ENCODE results near the gene OCSTAMP. TPM values are rescaled to one million over a fixed set of nuclear protein-coding genes. Genes with fewer than 3 reads are reported as not detected.
A peak's percentile ranks its signal among the peaks of the same experiment; 100 is the strongest.

OCSTAMP gene
- total and polyA plus RNA-seq, 4 donors = 0.06 to 0.13 TPM; not detected in 2

GRCh38 chr20:46557231-46557956, 6.9 kb upstream of the OCSTAMP start:
- DNase-seq (ENCODE audit: low read depth in 4 of 6, low spot score in 6 of 6) = peak in 1 of 6 donors; percentile 22
- H3K4me1 ChIP-seq (ENCODE audit: control insufficient read depth, insufficient read depth, low read length) = peaks cover 26% of the 10 kb centered on the region
- H3K9me3 ChIP-seq (ENCODE audit: control insufficient read depth, insufficient read depth, low read length) = no peaks in the 10 kb centered on the region
- no peaks in the 10 kb centered on the region for H3K27me3 ChIP-seq (ENCODE audit: control insufficient read depth, insufficient read depth, low read length)
- no peak overlapping the region for H3K4me3 ChIP-seq (ENCODE audit: low read depth, low read length)
- H3K36me3 ChIP-seq (ENCODE audit: control insufficient read depth, insufficient read depth, low read length) = no peaks in the 10 kb centered on the region
- 86% methylated on average over 7 of the region's 8 CpGs for WGBS (ENCODE audit: insufficient coverage)
- H3K27ac ChIP-seq (ENCODE audit: low read depth, low read length) = no peak overlapping the region

DNA sequence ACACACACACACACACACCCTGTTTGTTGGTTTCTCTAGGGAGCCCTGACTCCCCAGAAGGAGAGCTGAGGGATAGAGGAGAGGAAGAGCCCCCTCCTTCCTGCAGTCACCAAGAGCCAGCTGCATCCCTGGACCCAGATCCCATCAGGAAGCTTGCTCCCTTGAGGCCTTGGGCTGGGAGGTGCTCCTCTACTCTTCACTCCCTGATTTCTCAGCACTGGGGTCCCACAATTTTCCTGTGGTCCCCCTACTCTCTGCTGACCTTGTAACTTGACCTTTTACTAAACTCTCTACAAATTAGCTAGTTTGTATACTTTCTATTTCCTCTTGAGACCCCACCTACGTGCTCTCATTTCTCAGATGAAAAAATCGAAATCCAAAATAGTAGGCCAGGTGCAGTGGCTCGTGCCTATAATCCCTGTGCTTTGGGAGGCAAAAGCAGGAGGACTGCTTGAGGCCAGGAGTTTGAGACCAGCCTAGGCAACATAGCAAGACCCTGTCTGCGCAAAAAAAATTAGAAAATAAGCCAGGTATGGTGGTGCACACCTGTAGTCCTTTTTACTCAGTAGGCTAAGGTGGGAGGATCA, 5.0 kb upstream of the OCSTAMP start:
- peaks cover 19% of the 10 kb centered on the region for H3K4me1 ChIP-seq (ENCODE audit: control insufficient read depth, insufficient read depth, low read length)
- WGBS (ENCODE audit: insufficient coverage) = 92% methylated on average over 3 of the region's 4 CpGs

DNA sequence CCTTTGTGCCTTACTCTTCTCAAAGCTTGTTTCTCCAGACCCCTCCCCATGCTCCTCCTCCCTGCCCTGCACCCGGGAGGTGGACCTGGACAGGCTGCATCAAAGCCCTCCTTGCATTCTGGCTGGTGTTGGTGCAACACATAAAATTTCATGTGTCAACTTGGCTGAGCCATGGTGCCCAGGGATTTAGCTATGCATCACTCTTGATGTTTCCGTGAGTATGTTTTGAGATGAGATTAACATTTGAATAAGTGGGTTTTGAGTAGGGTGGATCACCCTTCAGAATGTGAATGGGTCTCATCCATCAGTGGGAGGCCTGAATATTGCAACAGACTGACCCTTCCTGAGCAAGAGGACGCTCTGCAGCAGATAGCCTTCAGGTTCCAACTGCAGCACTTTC, 4.4 kb upstream of the OCSTAMP start:
- Histone ChIP-seq H3K4me1 (ENCODE audit: control insufficient read depth, insufficient read depth, low read length) (peaks cover 15% of the 10 kb centered on the region), H3K27ac (ENCODE audit: low read depth, low read length) (no peak overlapping the region), H3K4me3 (ENCODE audit: low read depth, low read length) (no peak overlapping the region), H3K9me3 (ENCODE audit: control insufficient read depth, insufficient read depth, low read length) (no peaks in the 10 kb centered on the region), H3K36me3 (ENCODE audit: control insufficient read depth, insufficient read depth, low read length) (no peaks in the 10 kb centered on the region), H3K27me3 (ENCODE audit: control insufficient read depth, insufficient read depth, low read length) (no peaks in the 10 kb centered on the region)
- no peak for DNase-seq (ENCODE audit: low read depth in 4 of 6, low spot score in 6 of 6)
- 70% methylated on average over 3 of the region's 3 CpGs for WGBS (ENCODE audit: insufficient coverage)

More for the DNA sequence above, 5.0 kb upstream of the OCSTAMP start:
- Histone ChIP-seq H3K27me3 (ENCODE audit: control insufficient read depth, insufficient read depth, low read length) (no peaks in the 10 kb centered on the region), H3K27ac (ENCODE audit: low read depth, low read length) (no peak overlapping the region), H3K9me3 (ENCODE audit: control insufficient read depth, insufficient read depth, low read length) (no peaks in the 10 kb centered on the region), H3K4me3 (ENCODE audit: low read depth, low read length) (no peak overlapping the region), H3K36me3 (ENCODE audit: control insufficient read depth, insufficient read depth, low read length) (no peaks in the 10 kb centered on the region)
- no peak for DNase-seq (ENCODE audit: low read depth in 4 of 6, low spot score in 6 of 6)

- WGBS (ENCODE audit: insufficient coverage) = 80% methylated on average over 1 of the region's 3 CpGs
- peaks cover 11% of the 10 kb centered on the region for H3K4me1 ChIP-seq (ENCODE audit: control insufficient read depth, insufficient read depth, low read length)
- H3K9me3 ChIP-seq (ENCODE audit: control insufficient read depth, insufficient read depth, low read length) = no peaks in the 10 kb centered on the region
- no peak overlapping the region for H3K27ac ChIP-seq (ENCODE audit: low read depth, low read length)
- H3K36me3 ChIP-seq (ENCODE audit: control insufficient read depth, insufficient read depth, low read length) = no peaks in the 10 kb centered on the region
- no peaks in the 10 kb centered on the region for H3K27me3 ChIP-seq (ENCODE audit: control insufficient read depth, insufficient read depth, low read length)
- no peak overlapping the region for H3K4me3 ChIP-seq (ENCODE audit: low read depth, low read length)
- no peak for DNase-seq (ENCODE audit: low read depth in 4 of 6, low spot score in 6 of 6)
Observed at GRCh38 chr20:46553926-46554325, 3.5 kb upstream of the OCSTAMP start.

DNA sequence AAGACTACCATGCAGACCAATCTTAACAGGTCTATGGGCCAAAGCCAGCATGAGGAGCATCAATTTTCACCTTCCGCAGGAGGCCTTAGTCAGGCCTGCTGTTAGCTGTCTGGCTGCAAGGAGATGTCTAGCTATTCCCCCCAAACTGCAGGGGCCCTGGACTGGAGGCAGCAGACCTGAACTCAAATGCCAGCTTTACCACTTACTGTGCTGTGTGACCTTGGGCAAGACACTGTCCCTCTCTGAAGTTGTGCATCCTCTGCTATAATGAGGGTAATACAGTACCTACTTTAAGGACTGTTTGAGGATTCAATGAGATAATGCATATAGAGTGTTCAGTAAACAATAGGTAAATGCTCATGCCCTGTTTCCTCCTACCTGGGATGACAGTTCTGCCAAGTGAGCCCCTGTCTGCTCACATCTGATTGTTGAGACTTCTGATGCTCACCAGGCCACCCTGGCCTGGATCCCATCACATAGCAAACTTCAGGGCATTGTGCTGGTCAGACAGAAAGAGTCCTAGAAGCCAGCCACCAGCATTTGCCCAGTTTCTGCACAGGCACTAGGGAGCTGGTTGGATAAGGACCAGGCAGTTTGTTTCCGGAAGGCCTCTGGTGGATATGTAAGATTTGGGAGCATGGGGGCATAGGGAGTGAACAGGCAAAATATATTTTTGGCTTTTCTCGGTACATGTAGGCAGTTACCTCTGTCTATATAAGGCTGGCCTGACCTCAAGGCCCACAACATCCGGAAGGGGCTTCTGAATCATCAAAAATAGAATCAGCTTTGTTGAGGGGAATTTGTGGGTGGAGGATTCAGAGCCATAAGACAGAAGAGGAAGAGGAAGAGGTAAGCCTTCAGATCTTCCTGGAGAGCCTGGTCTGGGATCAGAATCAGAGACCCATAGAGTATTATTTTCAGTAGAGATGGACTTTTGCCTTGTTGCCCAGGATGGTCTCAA, 2.3 kb upstream of the OCSTAMP start:
- no peak for DNase-seq (ENCODE audit: low read depth in 4 of 6, low spot score in 6 of 6)
- Histone ChIP-seq H3K9me3 (ENCODE audit: control insufficient read depth, insufficient read depth, low read length) (no peaks in the 10 kb centered on the region), H3K27me3 (ENCODE audit: control insufficient read depth, insufficient read depth, low read length) (no peaks in the 10 kb centered on the region), H3K4me1 (ENCODE audit: control insufficient read depth, insufficient read depth, low read length) (peaks cover 6% of the 10 kb centered on the region), H3K36me3 (ENCODE audit: control insufficient read depth, insufficient read depth, low read length) (no peaks in the 10 kb centered on the region), H3K27ac (ENCODE audit: low read depth, low read length) (no peak overlapping the region), H3K4me3 (ENCODE audit: low read depth, low read length) (no peak overlapping the region)
- 66% methylated on average over 4 of the region's 4 CpGs for WGBS (ENCODE audit: insufficient coverage)

DNA sequence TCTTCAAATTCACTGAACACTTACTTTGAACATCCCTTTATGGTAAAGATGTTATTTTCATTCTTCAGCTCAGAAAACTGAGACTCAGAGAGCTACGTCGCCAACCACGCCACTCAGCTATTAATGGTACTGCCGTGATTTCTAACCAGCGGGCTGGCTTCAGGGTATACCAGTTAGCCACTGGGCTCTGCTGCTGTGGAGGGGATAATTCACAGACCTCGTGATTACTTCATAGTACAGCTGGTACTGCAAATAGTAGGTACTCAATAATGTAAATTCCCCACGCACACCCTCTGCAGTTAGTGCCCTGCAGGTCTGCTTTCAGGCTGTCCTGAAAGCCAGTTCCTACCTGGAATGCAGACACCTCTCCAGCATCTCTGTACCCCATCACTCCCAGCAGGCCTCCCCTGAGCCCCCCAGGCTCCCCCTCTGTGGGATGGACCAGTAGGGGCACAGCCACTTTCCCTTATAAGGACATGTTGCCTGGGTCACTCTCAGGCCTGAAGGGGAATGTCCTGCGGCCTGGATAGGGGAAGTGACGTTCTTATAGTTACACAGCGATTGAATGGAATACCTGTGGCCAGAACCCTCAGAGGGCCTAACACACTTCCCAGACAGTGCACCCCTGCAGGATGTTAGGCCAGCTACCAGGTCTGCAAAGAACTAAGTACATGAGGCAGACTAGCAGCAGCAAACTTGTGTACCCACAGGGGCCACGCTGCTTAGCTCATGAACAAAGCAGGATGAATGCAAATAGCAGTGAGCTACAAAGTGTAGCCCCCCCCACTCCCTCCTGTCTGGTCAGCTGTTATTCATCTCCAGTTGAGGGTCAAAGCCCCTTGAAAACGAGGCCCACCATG, 1.3 kb upstream of the OCSTAMP start:
- WGBS (ENCODE audit: insufficient coverage) = 40% methylated on average over 4 of the region's 12 CpGs

DNA sequence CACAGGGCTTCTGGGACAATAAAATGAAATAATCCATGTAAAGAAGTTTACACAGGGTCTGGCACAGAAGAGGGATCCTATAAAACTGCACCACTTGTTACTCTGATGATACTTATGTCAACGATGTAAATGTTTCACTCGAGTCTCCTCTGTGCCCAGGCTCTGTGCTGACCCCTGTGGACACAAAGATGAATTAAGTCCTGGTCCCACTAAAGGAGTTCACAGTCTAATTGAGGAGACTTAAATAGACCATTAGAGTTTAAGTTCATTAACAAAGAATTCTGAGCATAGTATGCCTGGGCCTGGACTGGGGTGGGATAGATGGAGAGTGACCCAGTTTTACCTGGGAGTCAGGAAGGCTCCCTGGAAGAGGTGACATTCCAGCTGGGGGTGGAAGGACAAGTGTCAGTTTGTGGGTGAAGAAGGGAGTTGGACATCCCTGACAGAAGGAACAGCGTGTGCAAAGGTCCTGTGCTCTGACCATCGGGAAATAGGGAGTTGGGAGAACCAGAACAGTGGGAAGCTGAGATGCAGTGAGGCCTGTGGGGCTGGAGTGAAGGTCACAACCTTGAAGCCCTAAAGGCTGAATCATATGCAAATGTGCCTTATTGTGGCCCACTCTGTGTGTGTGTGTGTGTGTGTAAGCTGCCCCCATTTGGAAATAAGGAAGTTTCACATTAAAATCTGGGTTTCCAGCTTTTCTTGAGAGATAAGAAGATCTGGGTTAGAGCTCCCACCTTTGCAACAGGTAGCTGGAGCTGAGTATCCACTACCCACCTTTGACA, 1.1 kb downstream of the OCSTAMP start:
- H3K36me3 ChIP-seq (ENCODE audit: control insufficient read depth, insufficient read depth, low read length) = no peaks in the 10 kb centered on the region
- peaks cover 8% of the 10 kb centered on the region for H3K4me1 ChIP-seq (ENCODE audit: control insufficient read depth, insufficient read depth, low read length)
- no peaks in the 10 kb centered on the region for H3K27me3 ChIP-seq (ENCODE audit: control insufficient read depth, insufficient read depth, low read length)
- no peak for DNase-seq (ENCODE audit: low read depth in 4 of 6, low spot score in 6 of 6)
- no peaks in the 10 kb centered on the region for H3K9me3 ChIP-seq (ENCODE audit: control insufficient read depth, insufficient read depth, low read length)
- H3K27ac ChIP-seq (ENCODE audit: low read depth, low read length) = no peak overlapping the region
- no peak overlapping the region for H3K4me3 ChIP-seq (ENCODE audit: low read depth, low read length)
- 88% methylated on average over 4 of the region's 4 CpGs for WGBS (ENCODE audit: insufficient coverage)

More for the DNA sequence above, 1.3 kb upstream of the OCSTAMP start:
- Histone ChIP-seq H3K4me3 (ENCODE audit: low read depth, low read length) (no peak overlapping the region), H3K4me1 (ENCODE audit: control insufficient read depth, insufficient read depth, low read length) (peaks cover 6% of the 10 kb centered on the region), H3K9me3 (ENCODE audit: control insufficient read depth, insufficient read depth, low read length) (no peaks in the 10 kb centered on the region), H3K27ac (ENCODE audit: low read depth, low read length) (no peak overlapping the region), H3K27me3 (ENCODE audit: control insufficient read depth, insufficient read depth, low read length) (no peaks in the 10 kb centered on the region), H3K36me3 (ENCODE audit: control insufficient read depth, insufficient read depth, low read length) (no peaks in the 10 kb centered on the region)
- DNase-seq (ENCODE audit: low read depth in 4 of 6, low spot score in 6 of 6) = no peak

- no peaks in the 10 kb centered on the region for H3K36me3 ChIP-seq (ENCODE audit: control insufficient read depth, insufficient read depth, low read length)
- H3K4me3 ChIP-seq (ENCODE audit: low read depth, low read length) = no peak overlapping the region
- no peaks in the 10 kb centered on the region for H3K27me3 ChIP-seq (ENCODE audit: control insufficient read depth, insufficient read depth, low read length)
- H3K27ac ChIP-seq (ENCODE audit: low read depth, low read length) = no peak overlapping the region
- 89% methylated on average over 5 of the region's 5 CpGs for WGBS (ENCODE audit: insufficient coverage)
- DNase-seq (ENCODE audit: low read depth in 4 of 6, low spot score in 6 of 6) = no peak
- no peaks in the 10 kb centered on the region for H3K9me3 ChIP-seq (ENCODE audit: control insufficient read depth, insufficient read depth, low read length)
- peaks cover 8% of the 10 kb centered on the region for H3K4me1 ChIP-seq (ENCODE audit: control insufficient read depth, insufficient read depth, low read length)
Observed at GRCh38 chr20:46548688-46549087, 1.8 kb downstream of the OCSTAMP start.

All from spinal cord (tissue), 10 donors.